OCI-LY1 (cell line): ENCODE results near the gene BOK.

Experiments
- H2AFZ ChIP-seq: fragments of 200-600 bp; sonication (generic), shearing (Covaris generic); 2 replicates; pipeline ENCODE4 v1.6.0; 2014; ENCODE audit warnings: antibody characterized with exemption, mild to moderate bottlenecking, low read length
- H3F3A ChIP-seq: fragments of 200-600 bp; sonication (generic), shearing (Covaris generic); 2 replicates; pipeline ENCODE4 v1.6.0; 2014; ENCODE audit warnings: mild to moderate bottlenecking, antibody characterized with exemption, low read length, moderate library complexity; ENCODE audit not compliant: insufficient read depth
- H3K27ac ChIP-seq: fragments of 200-600 bp; sonication (generic); 2 replicates; pipeline ENCODE4 v1.5.1; 2014; ENCODE audit warnings: low read length, mixed run types, mild to moderate bottlenecking, low read depth; ENCODE audit not compliant: poor library complexity, severe bottlenecking
- H3K27me3 ChIP-seq: fragments of 200-600 bp; sonication (generic); 2 replicates; pipeline ENCODE4 v1.6.0; 2014; ENCODE audit warnings: antibody characterized with exemption, mild to moderate bottlenecking, low read length, moderate library complexity; ENCODE audit not compliant: insufficient read depth
- H3K36me3 ChIP-seq: fragments of 200-600 bp; sonication (generic); 2 replicates; pipeline ENCODE4 v1.6.1; 2014; ENCODE audit warnings: mild to moderate bottlenecking, antibody characterized with exemption, low read length, moderate library complexity, mixed read lengths; ENCODE audit not compliant: insufficient read depth
- H3K4me1 ChIP-seq: fragments of 200-600 bp; sonication (generic); 2 replicates; pipeline ENCODE4 v1.5.1; 2014; ENCODE audit warnings: mild to moderate bottlenecking, low read length, moderate library complexity; ENCODE audit not compliant: insufficient read depth, severe bottlenecking
- H3K4me2 ChIP-seq: fragments of 200-600 bp; sonication (generic), shearing (Covaris generic); 2 replicates; pipeline ENCODE4 v1.6.1; 2014; ENCODE audit warnings: low read length
- H3K4me3 ChIP-seq: fragments of 200-600 bp; sonication (generic); 2 replicates; pipeline ENCODE4 v1.5.1; 2014; ENCODE audit warnings: low read length, low read depth, mild to moderate bottlenecking, mixed read lengths; ENCODE audit not compliant: poor library complexity, severe bottlenecking
- H3K79me2 ChIP-seq: fragments of 200-600 bp; shearing (Covaris generic); 2 replicates; pipeline ENCODE4 v1.6.1; 2016; ENCODE audit warnings: mixed run types, low read length, mixed read lengths; ENCODE audit not compliant: insufficient read depth
- H3K9ac ChIP-seq: fragments of 200-600 bp; sonication (generic), shearing (Covaris generic); 2 replicates; pipeline ENCODE4 v1.6.1; 2014; ENCODE audit warnings: mild to moderate bottlenecking, low read length, mixed read lengths
- H3K9me2 ChIP-seq: fragments of 200-600 bp; sonication (generic), shearing (Covaris generic); 2 replicates; pipeline ENCODE4 v1.6.1; 2014; ENCODE audit warnings: low read depth, mild to moderate bottlenecking, low read length, mixed read lengths
- H3K9me3 ChIP-seq: fragments of 200-600 bp; shearing (Covaris generic); 2 replicates; pipeline ENCODE4 v1.6.1; 2014; ENCODE audit warnings: low read length, mixed read lengths
- H4K20me1 ChIP-seq: fragments of 200-600 bp; sonication (generic), shearing (Covaris generic); 2 replicates; pipeline ENCODE4 v1.6.0; 2016; ENCODE audit warnings: mild to moderate bottlenecking, low read length; ENCODE audit not compliant: insufficient read depth
- CTCF ChIP-seq: fragments of 200-600 bp; sonication (generic), shearing (Covaris generic); IDR thresholded peaks from 2 replicates; pipeline ENCODE4 v1.5.1; 2017; ENCODE audit warnings: mild to moderate bottlenecking, antibody characterized with exemption, low read length, moderate library complexity, mixed read lengths
- EZH2 ChIP-seq: fragments of 200-600 bp; sonication (generic), shearing (Covaris generic); IDR thresholded peaks from 2 replicates; pipeline ENCODE4 v1.8.0; 2017; ENCODE audit warnings: borderline replicate concordance, mixed run types, mild to moderate bottlenecking, antibody characterized with exemption, low read length, moderate library complexity, mixed read lengths

BOK gene

GRCh38 chr2:241558532-241559322, at the start of gene BOK:
Gene BOK, plus strand, starts transcription at chr2:241558745. Its CDS starts 739 bp downstream, at chr2:241559484.
- Histone ChIP-seq H3K27me3 (no peaks in the 10 kb centered on the region; the same call in 1 of the 2 replicates), H3K79me2 (no peaks in the 10 kb centered on the region), H4K20me1 (no peaks in the 10 kb centered on the region), H3F3A (no peaks in the 10 kb centered on the region), H3K36me3 (no peaks in the 10 kb centered on the region), H3K9me2 (no peaks in the 10 kb centered on the region), H3K9ac (no peak within 1 kb of the TSS), H3K4me2 (no peak within 1 kb of the TSS), H3K4me3 (no peak within 1 kb of the TSS), H2AFZ (no peak within 1 kb of the TSS), H3K9me3 (no peaks in the 10 kb centered on the region), H3K4me1 (no peaks in the 10 kb centered on the region), H3K27ac (no peak within 1 kb of the TSS)
- TF ChIP-seq EZH2, result no peak
- no peak for TF ChIP-seq CTCF

- Histone ChIP-seq H3K9ac (no peak overlapping the region), H2AFZ (no peak overlapping the region), H3K27me3 (no peaks in the 10 kb centered on the region; the same call in 1 of the 2 replicates), H3K4me3 (no peak overlapping the region), H3K36me3 (no peaks in the 10 kb centered on the region), H3K9me3 (no peaks in the 10 kb centered on the region), H3K27ac (no peak overlapping the region), H3K9me2 (no peaks in the 10 kb centered on the region), H3K4me2 (peak overlapping the region; percentile 37; the same call in 1 of the 2 replicates), H4K20me1 (no peaks in the 10 kb centered on the region), H3F3A (no peaks in the 10 kb centered on the region), H3K79me2 (no peaks in the 10 kb centered on the region), H3K4me1 (peaks cover 16% of the 10 kb centered on the region)
- TF ChIP-seq EZH2, result no peak
- TF ChIP-seq CTCF, result no peak
Observed at GRCh38 chr2:241509155-241509784, 49.3 kb upstream of the BOK start.

- Histone ChIP-seq H3K36me3 (no peaks in the 10 kb centered on the region), H4K20me1 (no peaks in the 10 kb centered on the region), H3K4me1 (peaks cover 16% of the 10 kb centered on the region), H3K4me2 (no peak overlapping the region), H3K4me3 (no peak overlapping the region), H3K9ac (no peak overlapping the region), H3K9me2 (no peaks in the 10 kb centered on the region), H3K27me3 (no peaks in the 10 kb centered on the region; the same call in 1 of the 2 replicates), H3K9me3 (no peaks in the 10 kb centered on the region), H3K79me2 (no peaks in the 10 kb centered on the region), H2AFZ (no peak overlapping the region), H3F3A (no peaks in the 10 kb centered on the region), H3K27ac (no peak overlapping the region)
- TF ChIP-seq EZH2, result no peak
- TF ChIP-seq CTCF, result no peak
Observed at GRCh38 chr2:241511091-241511741, 47.3 kb upstream of the BOK start.
